DOHH2 (cell line): ENCODE results near the gene CTDSPL.

ENCODE experiments used
- CTCF ChIP-seq: fragments of 200-600 bp; sonication (generic); IDR thresholded peaks from one replicate; pipeline ENCODE4 v1.5.1; 2014; ENCODE audit warnings: antibody characterized with exemption, mild to moderate bottlenecking, low read depth, low read length; ENCODE audit not compliant: poor library complexity, severe bottlenecking
- EZH2phosphoT487 ChIP-seq: fragments of 200-600 bp; sonication (generic); IDR thresholded peaks from 2 replicates; pipeline ENCODE4 v1.6.1; 2017; ENCODE audit warnings: borderline replicate concordance, mild to moderate bottlenecking, antibody characterized with exemption, low read length, moderate library complexity, mixed read lengths

GRCh38 chr3:38011111-38011510, 149.4 kb downstream of the CTDSPL start:
- TF ChIP-seq CTCF (no peak), EZH2phosphoT487 (no peak)
